GM12878 (cell line): ENCODE measurements around the gene SEMA5B. TPM values are rescaled to one million over a fixed set of nuclear protein-coding genes. Genes with fewer than 3 reads are reported as not detected.

Source experiments
- ATAC-seq: fragments of 200-7000 bp; cut with Tn5 transposase; 3 replicates; pipeline ENCODE4 v1.9.1; 2020; ENCODE audit warnings: mild to moderate bottlenecking, moderate library complexity
- BruUV-seq: library from RNA; stranded (reverse); fragments of 400-500 nt; replicated peaks from 2 replicates; lab custom pipeline; 2021; lab: Mats Ljungman, UMichigan
- CTCF ChIA-PET: fragments of 300-600 bp; sonication (Branson Sonifier 250); formaldehyde crosslinking; extraction: SDS; loops from one replicate; lab custom pipeline; 2021; ENCODE audit warnings: inconsistent platforms; lab: Yijun Ruan, JAX
- POLR2A ChIA-PET: fragments of 350-600 bp; formaldehyde crosslinking; extraction: SDS; loops from one replicate; lab custom pipeline; 2021; ENCODE audit warnings: inconsistent platforms; lab: Charles Lee
- RAD21 ChIA-PET: fragments of 300-600 bp; sonication (Branson Sonifier 250); formaldehyde crosslinking; loops from one replicate; lab custom pipeline; 2023; ENCODE audit warnings: antibody characterized with exemption; ENCODE audit not compliant: unreplicated experiment; lab: Charles Lee
- SMC1A ChIA-PET: fragments of 300-600 bp; sonication (Branson Sonifier 250); formaldehyde crosslinking; loops from one replicate; lab custom pipeline; 2023; ENCODE audit not compliant: unreplicated experiment, uncharacterized antibody; lab: Charles Lee
- DNase-seq: peaks from one replicate; pipeline ENCODE4 v3.0.0-alpha.2; 2011; ENCODE audit warnings: low read depth, low spot score
- FAIRE-seq: peaks from 3 replicates; lab custom pipeline; 2011; peaks lifted over from hg19 to GRCh38; lab: Jason Lieb, UNC
- H2AFZ ChIP-seq: 2 replicates; pipeline ENCODE4 v1.6.0; 2011; ENCODE audit warnings: low read depth, low read length, control low read depth; ENCODE audit not compliant: control insufficient read depth
- H3K27ac ChIP-seq: 2 replicates; pipeline ENCODE4 v1.5.1; 2011; ENCODE audit warnings: control low read depth; ENCODE audit not compliant: control insufficient read depth, insufficient read depth
- H3K27me3 ChIP-seq, 2 experiments: replicated peaks in 1 of 2; 2 replicates each; pipeline versions ENCODE4 v1.6.0 to v1.6.1; 2011; ENCODE audit warnings: low read length in 1 of 2; ENCODE audit not compliant: control insufficient read depth in 2 of 2, insufficient read depth in 2 of 2
- H3K36me3 ChIP-seq, 2 experiments: 2 replicates each; pipeline ENCODE4 v1.5.1; 2011; ENCODE audit warnings: low read length in 1 of 2; ENCODE audit not compliant: control insufficient read depth in 2 of 2, insufficient read depth in 2 of 2
- H3K4me1 ChIP-seq: 2 replicates; pipeline ENCODE4 v1.6.1; 2011; ENCODE audit warnings: mild to moderate bottlenecking, low read length, moderate library complexity, mixed read lengths; ENCODE audit not compliant: control insufficient read depth, insufficient read depth
- H3K4me2 ChIP-seq: 2 replicates; pipeline ENCODE4 v1.6.0; 2011; ENCODE audit warnings: control low read depth; ENCODE audit not compliant: control insufficient read depth, insufficient read depth
- H3K4me3 ChIP-seq: fragments of 200-600 bp; sonication (generic); 2 replicates; pipeline ENCODE4 v1.5.1; 2016
- H3K79me2 ChIP-seq: 2 replicates; pipeline ENCODE4 v1.6.0; 2011; ENCODE audit warnings: low read length; ENCODE audit not compliant: control insufficient read depth, insufficient read depth
- H3K9ac ChIP-seq: 2 replicates; pipeline ENCODE4 v1.8.0; 2011; ENCODE audit warnings: low read length, control low read depth, mixed read lengths; ENCODE audit not compliant: control insufficient read depth, insufficient read depth
- H3K9me3 ChIP-seq: replicated peaks from 3 replicates; pipeline ENCODE4 v1.5.1; 2011; ENCODE audit warnings: mild to moderate bottlenecking, low read length; ENCODE audit not compliant: control insufficient read depth, insufficient read depth
- H4K20me1 ChIP-seq: 2 replicates; pipeline ENCODE4 v1.6.0; 2011; ENCODE audit not compliant: control insufficient read depth, insufficient read depth
- CBX3 ChIP-seq: fragments of 200-600 bp; sonication (generic); IDR thresholded peaks from 2 replicates; pipeline ENCODE4 v1.6.1; 2016; ENCODE audit warnings: low read depth, borderline replicate concordance
- CHD2 ChIP-seq: IDR thresholded peaks from 2 replicates; pipeline ENCODE4 v1.6.1; 2011; ENCODE audit warnings: low read depth, low read length, improper control_type of control experiment, borderline replicate concordance
- CHD4 ChIP-seq: fragments of 200-600 bp; sonication (generic); IDR thresholded peaks from 2 replicates; pipeline ENCODE4 v1.6.1; 2016; ENCODE audit warnings: mild to moderate bottlenecking
- CREM ChIP-seq: IDR thresholded peaks from 2 replicates; pipeline ENCODE4 v1.6.1; 2014; ENCODE audit warnings: antibody characterized with exemption, low read depth
- MYB ChIP-seq: fragments of 150-350 bp; IDR thresholded peaks from 2 replicates; pipeline ENCODE4 v1.6.1; 2014; ENCODE audit warnings: mild to moderate bottlenecking, low read depth, low read length, borderline replicate concordance
- NFXL1 ChIP-seq: fragments of 450-650 bp; IDR thresholded peaks from 2 replicates; pipeline ENCODE4 v1.6.1; 2017; ENCODE audit warnings: antibody characterized with exemption, mild to moderate bottlenecking, borderline replicate concordance
- RAD21 ChIP-seq: IDR thresholded peaks from 2 replicates; pipeline ENCODE4 v1.6.1; 2011; ENCODE audit warnings: mild to moderate bottlenecking, low read depth, low read length, moderate library complexity; ENCODE audit not compliant: insufficient read depth
- RELA ChIP-seq: fragments of 450-650 bp; IDR thresholded peaks from 2 replicates; pipeline ENCODE4 v1.8.0; 2014; ENCODE audit warnings: borderline replicate concordance; ENCODE audit not compliant: partially characterized antibody
- TAF1 ChIP-seq: IDR thresholded peaks from 2 replicates; pipeline ENCODE4 v1.6.1; 2011; ENCODE audit warnings: mild to moderate bottlenecking, low read depth, low read length, borderline replicate concordance
- WGBS: methylation state at CpG from one replicate; pipeline ENCODE4 v1.1.6; 2016; ENCODE audit warnings: low lambda C conversion rate; ENCODE audit not compliant: insufficient replicate concordance, insufficient coverage; ENCODE audit errors: missing lambda C conversion rate; 5-methylcytosine and 5-hydroxymethylcytosine counted together
- in situ Hi-C: fragments of 300-500 bp; cut with MboI; formaldehyde crosslinking; loops from 9 replicates; pipeline ENCODE4 v1.14.3; 2018; ENCODE audit warnings: mixed read lengths
- intact Hi-C: fragments of 100-400 bp; cut with micrococcal nuclease; formaldehyde crosslinking; loops from one replicate; pipeline ENCODE4 v1.14.2; 2022; ENCODE audit not compliant: unreplicated experiment
- polyA plus RNA-seq, 11 experiments: library from polyadenylated mRNA; depleted of rRNA in 4 of 11; unstranded in 6 of 11; stranded (reverse) in 5 of 11; fragments of >200 nt; fragmentation: Nextera tagmentation in 4 of 11; fragmentation: Illumina TruSeq in 1 of 11; extraction: Ambion mirVana in 4 of 11; extraction: Trizol in 1 of 11; gene quantifications; 1 replicate in 1 of 11; 2 replicates in 10 of 11; pipeline versions ENCODE4 v1.2.1 to v1.2.3, GENCODE V29; 2011 to 2016; ENCODE audit warnings: inconsistent platforms in 2 of 11, missing spikeins in 2 of 11, low read depth in 1 of 11
- total RNA-seq, 4 experiments: library from RNA; depleted of rRNA in 3 of 4; stranded (reverse); fragments of >200 nt in 3 of 4; fragmentation: Illumina TruSeq in 1 of 4; extraction: Trizol in 1 of 4; gene quantifications; 2 replicates each; pipeline versions ENCODE4 v1.2.1 to v1.2.3, GENCODE V29; 2013 to 2021
- TF ChIP-seq, protein P1 (sequence below): IDR thresholded peaks from 2 replicates; pipeline ENCODE4 v1.6.1; 2011; ENCODE audit warnings: borderline replicate concordance, low read depth, mild to moderate bottlenecking, moderate library complexity, low read length; ENCODE audit not compliant: insufficient read depth, poor library complexity, severe bottlenecking
- TF ChIP-seq, protein P2 (sequence below): IDR thresholded peaks from 2 replicates; pipeline ENCODE4 v1.6.1; 2012; ENCODE audit warnings: low read depth, low read length, improper control_type of control experiment

SEMA5B gene
- total and polyA plus RNA-seq, 10 of the 15 experiments (the other 5 are each of a cell fraction or from before 2014, with no cell fraction given) = 0.05 TPM; not detected in 9

- POLR2A ChIA-PET = no interaction called here
- RAD21 ChIA-PET = no interaction called here
- peaks cover 0 to 10% of the 10 kb centered on the region in 2 experiments for H3K27me3 ChIP-seq
- DNase-seq (no peak), ATAC-seq (no peak), FAIRE-seq (no peak)
- no peaks in the 10 kb centered on the region for H3K4me1 ChIP-seq
- 42% methylated on average over 8 of the region's 8 CpGs for WGBS
- CTCF ChIA-PET = no interaction called here
- no peak overlapping the region for H2AFZ ChIP-seq
- no peak overlapping the region for H3K4me3 ChIP-seq
- H3K9me3 ChIP-seq = no peaks in the 10 kb centered on the region
- no peak overlapping the region for H3K27ac ChIP-seq
- no peaks in the 10 kb centered on the region for H3K36me3 ChIP-seq
- no peak overlapping the region for H3K4me2 ChIP-seq
- H4K20me1 ChIP-seq = no peaks in the 10 kb centered on the region
- BruUV-seq = no TSS peak
- TF ChIP-seq RAD21 = 0 out of 2 replicates have a peak, but pooled peaks have one; percentile 5
- no peak for TF ChIP-seq CREM
- SMC1A ChIA-PET = interaction anchor here (0.7 kb wide), 1 partner anchor 552 kb away, joined by 3 read pairs; no protein-coding TSS in a partner anchor
- in situ Hi-C loops (no loop called here), intact Hi-C loops (no loop called here)
- no peak overlapping the region for H3K9ac ChIP-seq
- no peaks in the 10 kb centered on the region for H3K79me2 ChIP-seq
Measured at GRCh38 chr3:123036352-123037014, 8.9 kb upstream of the SEMA5B start.

DNA sequence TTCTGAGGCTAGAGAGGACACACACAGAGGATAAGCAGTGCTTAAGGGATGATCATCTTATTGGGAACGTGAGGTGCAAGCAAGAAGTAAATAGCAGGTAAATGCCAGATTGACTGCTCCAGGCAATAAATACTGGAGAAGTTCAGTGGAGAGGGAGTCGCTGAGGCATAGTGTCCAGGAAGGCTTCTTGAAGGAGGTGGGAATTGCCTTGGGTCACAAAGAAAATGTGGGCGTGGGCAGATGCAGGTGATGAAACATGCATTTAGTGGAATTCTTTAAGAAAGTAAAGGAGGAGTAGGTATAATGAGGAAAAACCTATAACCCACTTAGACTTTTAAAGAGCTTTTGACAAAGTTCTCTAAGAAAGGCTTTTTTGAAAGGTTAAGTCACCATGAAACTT lies 7.4 kb upstream of the SEMA5B start:
- Histone ChIP-seq H3K27ac (no peak overlapping the region), H2AFZ (no peak overlapping the region), H3K36me3 (no peaks in the 10 kb centered on the region), H3K4me3 (no peak overlapping the region), H3K27me3 (peaks cover 2 to 6% of the 10 kb centered on the region in 2 experiments), H3K9me3 (no peaks in the 10 kb centered on the region), H3K9ac (no peak overlapping the region), H3K4me2 (no peak overlapping the region), H3K79me2 (no peaks in the 10 kb centered on the region), H3K4me1 (no peaks in the 10 kb centered on the region), H4K20me1 (no peaks in the 10 kb centered on the region)
- POLR2A ChIA-PET = no interaction called here
- FAIRE-seq = no peak
- no peak for ATAC-seq
- no peak for DNase-seq
- RAD21 ChIA-PET = no interaction called here
- SMC1A ChIA-PET = no interaction called here
- in situ Hi-C loops (loop anchor here (5.0 kb wide), 1 partner anchor 278 kb away; no protein-coding TSS in a partner anchor), intact Hi-C loops (no loop called here)
- no TSS peak for BruUV-seq
- CTCF ChIA-PET = no interaction called here
- WGBS = 29% methylated on average over 3 of the region's 3 CpGs
- TF ChIP-seq TAF1 = no peak
- no peak for TF ChIP-seq RELA
- TF ChIP-seq CHD4 = no peak
- no peak for TF ChIP-seq CBX3
- TF ChIP-seq, protein P1, sequence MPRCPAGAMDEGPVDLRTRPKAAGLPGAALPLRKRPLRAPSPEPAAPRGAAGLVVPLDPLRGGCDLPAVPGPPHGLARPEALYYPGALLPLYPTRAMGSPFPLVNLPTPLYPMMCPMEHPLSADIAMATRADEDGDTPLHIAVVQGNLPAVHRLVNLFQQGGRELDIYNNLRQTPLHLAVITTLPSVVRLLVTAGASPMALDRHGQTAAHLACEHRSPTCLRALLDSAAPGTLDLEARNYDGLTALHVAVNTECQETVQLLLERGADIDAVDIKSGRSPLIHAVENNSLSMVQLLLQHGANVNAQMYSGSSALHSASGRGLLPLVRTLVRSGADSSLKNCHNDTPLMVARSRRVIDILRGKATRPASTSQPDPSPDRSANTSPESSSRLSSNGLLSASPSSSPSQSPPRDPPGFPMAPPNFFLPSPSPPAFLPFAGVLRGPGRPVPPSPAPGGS = no peak
- no peak for TF ChIP-seq CHD2
- no peak for TF ChIP-seq NFXL1
- TF ChIP-seq MYB = no peak
- TF ChIP-seq, protein P2, sequence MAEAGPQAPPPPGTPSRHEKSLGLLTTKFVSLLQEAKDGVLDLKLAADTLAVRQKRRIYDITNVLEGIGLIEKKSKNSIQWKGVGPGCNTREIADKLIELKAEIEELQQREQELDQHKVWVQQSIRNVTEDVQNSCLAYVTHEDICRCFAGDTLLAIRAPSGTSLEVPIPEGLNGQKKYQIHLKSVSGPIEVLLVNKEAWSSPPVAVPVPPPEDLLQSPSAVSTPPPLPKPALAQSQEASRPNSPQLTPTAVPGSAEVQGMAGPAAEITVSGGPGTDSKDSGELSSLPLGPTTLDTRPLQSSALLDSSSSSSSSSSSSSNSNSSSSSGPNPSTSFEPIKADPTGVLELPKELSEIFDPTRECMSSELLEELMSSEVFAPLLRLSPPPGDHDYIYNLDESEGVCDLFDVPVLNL = no peak
